CD14-positive monocyte (primary cell): ENCODE data around the gene LRRC25. TPM values are rescaled to one million over a fixed set of nuclear protein-coding genes. Genes with fewer than 3 reads are reported as not detected.

Experiments used
- DNase-seq, 3 donors: peaks; one replicate each; pipeline ENCODE4 v3.0.0-alpha.2; 2011 to 2022
- H2AFZ ChIP-seq: 2 replicates; pipeline ENCODE4 v1.6.0; 2012; ENCODE audit warnings: mild to moderate bottlenecking, low read depth, low read length, inconsistent platforms; ENCODE audit not compliant: insufficient read depth, poor library complexity, severe bottlenecking
- H3K27ac ChIP-seq, 2 donors: 1 replicate in 1 of 2; 2 replicates in 1 of 2; pipeline ENCODE4 v1.5.1; 2012 to 2013; ENCODE audit warnings: low read length in 2 of 2, control low read depth in 1 of 2, inconsistent platforms in 1 of 2, low read depth in 1 of 2, mild to moderate bottlenecking in 1 of 2
- H3K27me3 ChIP-seq, 2 donors: one replicate each; pipeline versions ENCODE4 v1.6.0 to v1.6.1; 2011 to 2013; ENCODE audit warnings: low read length in 2 of 2; ENCODE audit not compliant: control insufficient read depth in 2 of 2, insufficient read depth in 2 of 2
- H3K36me3 ChIP-seq, 2 donors: replicated peaks in 1 of 2; 1 replicate in 1 of 2; 2 replicates in 1 of 2; pipeline versions ENCODE4 v1.5.1 to v1.6.1; 2012 to 2013; ENCODE audit warnings: low read length in 2 of 2, control low read depth in 1 of 2, inconsistent platforms in 1 of 2, mild to moderate bottlenecking in 1 of 2; ENCODE audit not compliant: insufficient read depth in 2 of 2, control insufficient read depth in 1 of 2
- H3K4me1 ChIP-seq, 2 donors: 1 replicate in 1 of 2; 2 replicates in 1 of 2; pipeline versions ENCODE4 v1.5.1 to v1.6.1; 2012 to 2013; ENCODE audit warnings: low read length in 2 of 2, control low read depth in 1 of 2, inconsistent platforms in 1 of 2, mild to moderate bottlenecking in 1 of 2, moderate library complexity in 1 of 2; ENCODE audit not compliant: insufficient read depth in 2 of 2, control insufficient read depth in 1 of 2
- H3K4me2 ChIP-seq: replicated peaks from 2 replicates; pipeline ENCODE3; 2012; ENCODE audit warnings: low read length, moderate library complexity, mild to moderate bottlenecking; ENCODE audit not compliant: poor library complexity, severe bottlenecking; ENCODE audit errors: extremely low read depth
- H3K4me3 ChIP-seq, 3 experiments: fragments of 200-600 bp in 1 of 3; sonication (generic) in 1 of 3; replicated peaks in 1 of 3; 1 replicate in 2 of 3; 2 replicates in 1 of 3; pipeline ENCODE4 v1.5.1; 2011 to 2013; ENCODE audit warnings: low read length in 3 of 3, mild to moderate bottlenecking in 3 of 3, control low read depth in 2 of 3, low read depth in 2 of 3, inconsistent platforms in 1 of 3, moderate library complexity in 1 of 3
- H3K79me2 ChIP-seq: 2 replicates; pipeline ENCODE4 v1.6.0; 2012; ENCODE audit warnings: mild to moderate bottlenecking, control low read depth, inconsistent platforms, low read length, moderate library complexity; ENCODE audit not compliant: insufficient read depth
- H3K9ac ChIP-seq: 2 replicates; pipeline ENCODE4 v1.6.0; 2017; ENCODE audit warnings: low read length, mild to moderate bottlenecking; ENCODE audit not compliant: insufficient read depth, poor library complexity, severe bottlenecking
- H3K9me3 ChIP-seq, 2 donors: replicated peaks in 1 of 2; 1 replicate in 1 of 2; 2 replicates in 1 of 2; pipeline versions ENCODE4 v1.5.1 to v1.6.1; 2012 to 2013; ENCODE audit warnings: low read length in 2 of 2, control low read depth in 1 of 2; ENCODE audit not compliant: control insufficient read depth in 1 of 2, insufficient read depth in 1 of 2
- H4K20me1 ChIP-seq: 2 replicates; pipeline ENCODE4 v1.6.0; 2012; ENCODE audit warnings: mild to moderate bottlenecking, low read length, control low read depth, moderate library complexity; ENCODE audit not compliant: insufficient read depth
- H3K27ac Mint-ChIP-seq, 7 donors: one replicate each; pipeline ENCODE4 v1.8.0; 2020; ENCODE audit warnings: mild to moderate bottlenecking in 7 of 7, mixed read lengths in 7 of 7, moderate library complexity in 6 of 7, inconsistent platforms in 2 of 7
- H3K27me3 Mint-ChIP-seq, 3 donors: one replicate each; pipeline ENCODE4 v1.8.0; 2021 to 2022; ENCODE audit warnings: low read depth in 3 of 3, mild to moderate bottlenecking in 3 of 3, mixed read lengths in 3 of 3, moderate library complexity in 3 of 3, inconsistent platforms in 1 of 3
- H3K36me3 Mint-ChIP-seq, 2 donors: one replicate each; pipeline ENCODE4 v1.8.0; 2020; ENCODE audit warnings: mixed read lengths in 2 of 2, inconsistent platforms in 1 of 2, mild to moderate bottlenecking in 1 of 2
- H3K4me1 Mint-ChIP-seq: one replicate; pipeline ENCODE4 v1.8.0; 2020; ENCODE audit warnings: mild to moderate bottlenecking, mixed read lengths
- H3K4me3 Mint-ChIP-seq, 2 donors: one replicate each; pipeline ENCODE4 v1.8.0; 2020; ENCODE audit warnings: mild to moderate bottlenecking in 2 of 2, mixed read lengths in 2 of 2, moderate library complexity in 1 of 2
- H3K9me3 Mint-ChIP-seq, 7 donors: one replicate each; pipeline ENCODE4 v1.8.0; 2020 to 2022; ENCODE audit warnings: mixed read lengths in 7 of 7, mild to moderate bottlenecking in 6 of 7, moderate library complexity in 6 of 7, inconsistent platforms in 2 of 7
- CTCF ChIP-seq: fragments of 200-600 bp; IDR thresholded peaks from one replicate; pipeline ENCODE4 v1.8.0; 2022; ENCODE audit warnings: antibody characterized with exemption, mild to moderate bottlenecking
- WGBS: methylation state at CpG from one replicate; pipeline ENCODE4 v1.1.5; 2013; ENCODE audit warnings: missing lambda C conversion rate; ENCODE audit not compliant: insufficient coverage; 5-methylcytosine and 5-hydroxymethylcytosine counted together
- intact Hi-C, 2 donors: fragments of 100-400 bp; cut with micrococcal nuclease; formaldehyde crosslinking; loops; one replicate each; pipeline versions ENCODE4 v1.15.0 to v1.15.1; 2023
- polyA plus RNA-seq, 3 donors: library from polyadenylated mRNA; depleted of rRNA in 1 of 3; unstranded in 2 of 3; stranded (reverse) in 1 of 3; fragments of 300-500 nt in 2 of 3; fragments of >200 nt in 1 of 3; fragmentation: Illumina TruSeq in 2 of 3; gene quantifications; 1 replicate in 2 of 3; 2 replicates in 1 of 3; pipeline ENCODE4 v1.2.3, GENCODE V29; 2012 to 2021

Gene LRRC25
- polyA plus RNA-seq, 3 donors = 173 to 581 (median 416) TPM

- WGBS = 98% methylated on average over 15 of the region's 19 CpGs
- no peaks in the 10 kb centered on the region for H3K9me3 ChIP-seq
- no peak overlapping the region for H3K27ac Mint-ChIP-seq
These were observed 47.1 kb upstream of the LRRC25 start for GRCh38 chr19:18444513-18444912.

DNA sequence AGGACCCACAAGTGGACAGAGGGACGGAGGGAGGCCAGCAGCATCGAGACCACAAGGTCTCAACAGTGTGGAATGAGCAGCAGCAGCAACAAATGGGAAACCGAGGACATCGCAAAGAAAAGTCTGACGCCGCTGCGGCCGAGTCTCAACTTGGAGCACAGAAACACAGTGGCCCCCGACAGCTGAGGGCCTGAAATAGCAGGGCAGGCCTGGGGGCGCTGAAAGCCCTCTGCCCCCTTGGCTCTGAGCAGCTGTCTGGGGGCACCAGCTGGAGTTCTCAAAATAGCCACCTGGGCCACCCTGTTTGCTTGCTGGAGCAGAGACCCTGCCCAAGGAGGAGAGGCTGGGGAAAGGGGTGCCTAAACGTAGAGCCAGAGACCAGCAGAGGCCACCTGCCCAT is 46.4 kb upstream of the LRRC25 start:
- Histone ChIP-seq H3K4me2 (no peak overlapping the region), H3K9ac (no peak overlapping the region), H3K36me3 (peaks cover 62% of the 10 kb centered on the region in 2 donors), H4K20me1 (peaks cover 100% of the 10 kb centered on the region), H3K4me1 (no peaks in the 10 kb centered on the region), H2AFZ (no peak overlapping the region), H3K27me3 (peaks cover 0 to 10% of the 10 kb centered on the region in 2 donors), H3K27ac (no peak overlapping the region), H3K4me3 (no peak overlapping the region), H3K9me3 (no peaks in the 10 kb centered on the region), H3K79me2 (no peaks in the 10 kb centered on the region)
- Mint-ChIP-seq H3K4me1 (peaks cover 13% of the 10 kb centered on the region), H3K27ac (no peak overlapping the region), H3K4me3 (no peak overlapping the region), H3K9me3 (peaks cover 0 to 6% (median 0%) of the 10 kb centered on the region in 7 donors), H3K27me3 (peaks cover 4 to 14% (median 12%) of the 10 kb centered on the region in 3 donors), H3K36me3 (peaks cover 58 to 64% of the 10 kb centered on the region in 2 donors)
- DNase-seq = no peak
- WGBS = 97% methylated on average over 11 of the region's 11 CpGs
- intact Hi-C loops = no loop called here
- no peak for TF ChIP-seq CTCF

More at GRCh38 chr19:18444513-18444912, 47.1 kb upstream of the LRRC25 start:
- no peak for TF ChIP-seq CTCF
- Histone ChIP-seq H3K4me2 (no peak overlapping the region), H3K27ac (no peak overlapping the region), H3K9ac (no peak overlapping the region), H3K27me3 (peaks cover 0 to 3% of the 10 kb centered on the region in 2 donors), H3K79me2 (no peaks in the 10 kb centered on the region), H2AFZ (no peak overlapping the region), H4K20me1 (peaks cover 100% of the 10 kb centered on the region), H3K4me1 (no peaks in the 10 kb centered on the region), H3K4me3 (no peak overlapping the region), H3K36me3 (peaks cover 68 to 69% of the 10 kb centered on the region in 2 donors)
- H3K4me1 Mint-ChIP-seq = peaks cover 11% of the 10 kb centered on the region
- DNase-seq = no peak
- H3K27me3 Mint-ChIP-seq = peaks cover 1 to 8% (median 5%) of the 10 kb centered on the region in 3 donors
- no peak overlapping the region for H3K4me3 Mint-ChIP-seq
- peaks cover 65 to 71% of the 10 kb centered on the region in 2 donors for H3K36me3 Mint-ChIP-seq
- peaks cover 0 to 6% (median 0%) of the 10 kb centered on the region in 7 donors for H3K9me3 Mint-ChIP-seq
- intact Hi-C loops = no loop called here
